Prostate gland (tissue), 2 donors: ENCODE measurements around the gene TNS1. TPM values are rescaled to one million over a fixed set of nuclear protein-coding genes. Genes with fewer than 3 reads are reported as not detected.

Experiments
- DNase-seq: peaks from one replicate; pipeline ENCODE4 v3.0.0-alpha.2; 2019; ENCODE audit warnings: low spot score
- H3K27ac ChIP-seq, 2 donors: fragments of 200-600 bp; sonication (generic); 2 replicates each; pipeline ENCODE4 v1.5.1; 2017 to 2019
- H3K27me3 ChIP-seq: fragments of 200-600 bp; sonication (generic); replicated peaks from 2 replicates; pipeline ENCODE4 v1.5.1; 2019; ENCODE audit not compliant: insufficient read depth
- H3K36me3 ChIP-seq, 2 donors: fragments of 200-600 bp; sonication (generic); 1 replicate in 1 of 2; 2 replicates in 1 of 2; pipeline versions ENCODE4 v1.5.1 to v1.8.1; 2017 to 2019
- H3K4me1 ChIP-seq: fragments of 200-600 bp; sonication (generic); replicated peaks from 2 replicates; pipeline ENCODE4 v1.5.1; 2019
- H3K4me3 ChIP-seq, 2 donors: fragments of 200-600 bp; sonication (generic); 2 replicates each; pipeline ENCODE4 v1.5.1; 2017 to 2019
- H3K9me3 ChIP-seq: fragments of 200-600 bp; sonication (generic); 2 replicates; pipeline ENCODE4 v1.5.1; 2017
- CTCF ChIP-seq, 4 experiments: fragments of 200-600 bp in 2 of 4; fragments of 450-650 bp in 2 of 4; sonication (generic) in 2 of 4; IDR thresholded peaks; 1 replicate in 3 of 4; 2 replicates in 1 of 4; pipeline ENCODE4 v1.5.1; 2016 to 2019; ENCODE audit warnings: antibody characterized with exemption in 4 of 4, mild to moderate bottlenecking in 2 of 4, moderate library complexity in 2 of 4
- POLR2A ChIP-seq: fragments of 450-650 bp; IDR thresholded peaks from one replicate; pipeline ENCODE4 v1.6.1; 2016; ENCODE audit warnings: antibody characterized with exemption, mild to moderate bottlenecking
- POLR2AphosphoS5 ChIP-seq: sonication (generic); formaldehyde crosslinking; IDR thresholded peaks from one replicate; pipeline ENCODE4 v1.6.1; 2017; ENCODE audit warnings: antibody characterized with exemption
- WGBS: methylation state at CpG from one replicate; pipeline ENCODE4 v1.1.5; 2018; 5-methylcytosine and 5-hydroxymethylcytosine counted together
- intact Hi-C: fragments of 100-400 bp; cut with DNase I; formaldehyde crosslinking; loops from one replicate; pipeline ENCODE4 v1.14.2; 2022
- total RNA-seq, 2 donors: library from RNA; depleted of rRNA; stranded (reverse); fragments of >200 nt; gene quantifications; one replicate each; pipeline ENCODE4 v1.1.0, GENCODE V29; 2016

The TNS1 gene
- total RNA-seq, 2 donors from 2014 or later: 238 to 659 TPM

- intact Hi-C loops: no loop called here
- Histone ChIP-seq H3K27me3 (no peaks in the 10 kb centered on the region), H3K27ac (no peak overlapping the region), H3K4me1 (no peaks in the 10 kb centered on the region), H3K4me3 (no peak overlapping the region), H3K36me3 (no peaks in the 10 kb centered on the region), H3K9me3 (no peaks in the 10 kb centered on the region)
- DNase-seq: no peak
- TF ChIP-seq POLR2A: no peak
- TF ChIP-seq CTCF (IDR thresholded peaks at IDR 0.05): no peak
- no peak for TF ChIP-seq POLR2AphosphoS5
- WGBS: 96% methylated on average over 5 of the region's 5 CpGs
These were observed 40.9 kb upstream of the TNS1 start for GRCh38 chr2:218043701-218044109.

GRCh38 chr2:218043100-218043499 is 40.3 kb upstream of the TNS1 start:
- Histone ChIP-seq H3K4me3 (no peak overlapping the region), H3K36me3 (no peaks in the 10 kb centered on the region), H3K27ac (no peak overlapping the region), H3K9me3 (no peaks in the 10 kb centered on the region), H3K27me3 (no peaks in the 10 kb centered on the region), H3K4me1 (no peaks in the 10 kb centered on the region)
- no peak for TF ChIP-seq POLR2A
- TF ChIP-seq POLR2AphosphoS5: no peak
- TF ChIP-seq CTCF (IDR thresholded peaks at IDR 0.05): no peak
- WGBS: 95% methylated on average over 1 of the region's 1 CpG
- DNase-seq: no peak
- intact Hi-C loops: no loop called here

GRCh38 chr2:218041302-218042168 is 38.7 kb upstream of the TNS1 start:
- DNase-seq: no peak
- H3K27ac ChIP-seq: no peak overlapping the region
- TF ChIP-seq POLR2AphosphoS5 (no peak), POLR2A (no peak)
- intact Hi-C loops: no loop called here
- H3K27me3 ChIP-seq: no peaks in the 10 kb centered on the region
- H3K36me3 ChIP-seq: no peaks in the 10 kb centered on the region
- H3K9me3 ChIP-seq: no peaks in the 10 kb centered on the region
- 62% methylated on average over 2 of the region's 2 CpGs for WGBS
- H3K4me3 ChIP-seq: no peak overlapping the region
- H3K4me1 ChIP-seq: no peaks in the 10 kb centered on the region

GRCh38 chr2:218040883-218041282 is 38.1 kb upstream of the TNS1 start:
- Histone ChIP-seq H3K4me1 (no peaks in the 10 kb centered on the region), H3K36me3 (no peaks in the 10 kb centered on the region), H3K9me3 (no peaks in the 10 kb centered on the region), H3K4me3 (no peak overlapping the region), H3K27ac (no peak overlapping the region), H3K27me3 (no peaks in the 10 kb centered on the region)
- intact Hi-C loops: no loop called here
- 90% methylated on average over 2 of the region's 2 CpGs for WGBS
- no peak for TF ChIP-seq POLR2AphosphoS5
- TF ChIP-seq CTCF (IDR thresholded peaks at IDR 0.05): no peak
- TF ChIP-seq POLR2A: no peak
- DNase-seq: no peak

GRCh38 chr2:218039171-218039570 is 36.4 kb upstream of the TNS1 start:
- no peaks in the 10 kb centered on the region for H3K27me3 ChIP-seq

More at GRCh38 chr2:218039171-218039570, 36.4 kb upstream of the TNS1 start:
- 51% methylated on average over 2 of the region's 2 CpGs for WGBS
- H3K36me3 ChIP-seq: no peaks in the 10 kb centered on the region
- no peaks in the 10 kb centered on the region for H3K9me3 ChIP-seq
- H3K4me3 ChIP-seq: no peak overlapping the region
- intact Hi-C loops: no loop called here
- H3K27ac ChIP-seq: no peak overlapping the region
- no peaks in the 10 kb centered on the region for H3K4me1 ChIP-seq
- no peak for TF ChIP-seq POLR2AphosphoS5
- TF ChIP-seq POLR2A: no peak
- no peak for TF ChIP-seq CTCF (IDR thresholded peaks at IDR 0.05)
- DNase-seq: no peak
